ENCODE data around the gene FTSJ1.

DNA sequence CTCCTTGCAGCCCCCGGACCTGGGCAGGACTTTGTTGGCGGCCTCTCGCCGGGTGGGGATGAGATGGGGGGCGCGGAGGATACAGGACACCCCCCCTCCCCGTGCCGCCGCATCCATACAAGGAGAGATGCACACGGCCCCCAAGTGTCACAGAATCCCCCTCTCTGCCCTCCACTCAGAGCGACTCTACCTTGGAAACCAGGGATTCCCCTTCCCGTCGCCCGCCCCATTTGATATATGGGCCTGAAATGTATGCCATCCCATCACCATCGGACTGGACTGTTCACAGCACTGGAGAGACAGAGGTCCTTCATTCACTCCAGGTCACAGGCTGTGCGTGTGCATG lies 33.2 kb downstream of the FTSJ1 start:
- no peak for TF ChIP-seq JUNB (IDR thresholded peaks at IDR 0.05; ENCODE audit: unreplicated experiment)
- no peak for TF ChIP-seq CTCF (conservative IDR thresholded peaks at IDR 0.05; ENCODE audit: low read depth in 2 of 2)
- TF ChIP-seq, protein P1, sequence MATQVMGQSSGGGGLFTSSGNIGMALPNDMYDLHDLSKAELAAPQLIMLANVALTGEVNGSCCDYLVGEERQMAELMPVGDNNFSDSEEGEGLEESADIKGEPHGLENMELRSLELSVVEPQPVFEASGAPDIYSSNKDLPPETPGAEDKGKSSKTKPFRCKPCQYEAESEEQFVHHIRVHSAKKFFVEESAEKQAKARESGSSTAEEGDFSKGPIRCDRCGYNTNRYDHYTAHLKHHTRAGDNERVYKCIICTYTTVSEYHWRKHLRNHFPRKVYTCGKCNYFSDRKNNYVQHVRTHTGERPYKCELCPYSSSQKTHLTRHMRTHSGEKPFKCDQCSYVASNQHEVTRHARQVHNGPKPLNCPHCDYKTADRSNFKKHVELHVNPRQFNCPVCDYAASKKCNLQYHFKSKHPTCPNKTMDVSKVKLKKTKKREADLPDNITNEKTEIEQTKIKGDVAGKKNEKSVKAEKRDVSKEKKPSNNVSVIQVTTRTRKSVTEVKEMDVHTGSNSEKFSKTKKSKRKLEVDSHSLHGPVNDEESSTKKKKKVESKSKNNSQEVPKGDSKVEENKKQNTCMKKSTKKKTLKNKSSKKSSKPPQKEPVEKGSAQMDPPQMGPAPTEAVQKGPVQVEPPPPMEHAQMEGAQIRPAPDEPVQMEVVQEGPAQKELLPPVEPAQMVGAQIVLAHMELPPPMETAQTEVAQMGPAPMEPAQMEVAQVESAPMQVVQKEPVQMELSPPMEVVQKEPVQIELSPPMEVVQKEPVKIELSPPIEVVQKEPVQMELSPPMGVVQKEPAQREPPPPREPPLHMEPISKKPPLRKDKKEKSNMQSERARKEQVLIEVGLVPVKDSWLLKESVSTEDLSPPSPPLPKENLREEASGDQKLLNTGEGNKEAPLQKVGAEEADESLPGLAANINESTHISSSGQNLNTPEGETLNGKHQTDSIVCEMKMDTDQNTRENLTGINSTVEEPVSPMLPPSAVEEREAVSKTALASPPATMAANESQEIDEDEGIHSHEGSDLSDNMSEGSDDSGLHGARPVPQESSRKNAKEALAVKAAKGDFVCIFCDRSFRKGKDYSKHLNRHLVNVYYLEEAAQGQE (IDR thresholded peaks at IDR 0.05; ENCODE audit: unreplicated experiment) = no peak
- no peak for TF ChIP-seq EZH2 (IDR thresholded peaks at IDR 0.05; ENCODE audit: low read depth, unreplicated experiment)
- no peak for TF ChIP-seq POLR2AphosphoS5 (IDR thresholded peaks at IDR 0.05; ENCODE audit: low read depth)
- TF ChIP-seq EZH2phosphoT487 (IDR thresholded peaks at IDR 0.05; ENCODE audit: unreplicated experiment) = no peak
- no peak for TF ChIP-seq CREB1 (CRISPR knock-in tag; IDR thresholded peaks at IDR 0.05; ENCODE audit: low read depth)
- no peak for TF ChIP-seq ZNF114 (CRISPR knock-in tag; IDR thresholded peaks at IDR 0.05)
- TF ChIP-seq ZNF331 (CRISPR knock-in tag; IDR thresholded peaks at IDR 0.05; ENCODE audit: low read depth) = no peak
- TF ChIP-seq, protein P2, sequence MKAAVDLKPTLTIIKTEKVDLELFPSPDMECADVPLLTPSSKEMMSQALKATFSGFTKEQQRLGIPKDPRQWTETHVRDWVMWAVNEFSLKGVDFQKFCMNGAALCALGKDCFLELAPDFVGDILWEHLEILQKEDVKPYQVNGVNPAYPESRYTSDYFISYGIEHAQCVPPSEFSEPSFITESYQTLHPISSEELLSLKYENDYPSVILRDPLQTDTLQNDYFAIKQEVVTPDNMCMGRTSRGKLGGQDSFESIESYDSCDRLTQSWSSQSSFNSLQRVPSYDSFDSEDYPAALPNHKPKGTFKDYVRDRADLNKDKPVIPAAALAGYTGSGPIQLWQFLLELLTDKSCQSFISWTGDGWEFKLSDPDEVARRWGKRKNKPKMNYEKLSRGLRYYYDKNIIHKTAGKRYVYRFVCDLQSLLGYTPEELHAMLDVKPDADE (IDR thresholded peaks at IDR 0.05) = no peak
